HG03280 (cell line): ENCODE measurements around the gene GPR179.
A peak's percentile ranks its signal among the peaks of the same experiment; 100 is the strongest.

Experiments used
- ATAC-seq: cut with Tn5 transposase; IDR thresholded peaks from one replicate; pipeline ENCODE4 v1.9.1; 2021; ENCODE audit warnings: mild to moderate bottlenecking, moderate library complexity; ENCODE audit not compliant: unreplicated experiment

GPR179 gene

GRCh38 chr17:38343608-38344419 is at the start of gene GPR179:
Gene GPR179, minus strand, starts transcription at chr17:38343956. Its CDS starts 167 bp downstream, at chr17:38343789.
- no peak for ATAC-seq

- no peak for ATAC-seq
Observed at GRCh38 chr17:38379448-38379847, 35.7 kb upstream of the GPR179 start.

GRCh38 chr17:38369124-38369886 is 25.5 kb upstream of the GPR179 start:
- no peak for ATAC-seq

- ATAC-seq, result no peak
Observed at GRCh38 chr17:38364741-38365140, 21.0 kb upstream of the GPR179 start.

GRCh38 chr17:38363016-38363415 is 19.3 kb upstream of the GPR179 start:
- ATAC-seq, result no peak

GRCh38 chr17:38361694-38362465 is 18.1 kb upstream of the GPR179 start:
- no peak for ATAC-seq

GRCh38 chr17:38358586-38359513 is 15.1 kb upstream of the GPR179 start:
- no peak for ATAC-seq

GRCh38 chr17:38357486-38358123 is 13.8 kb upstream of the GPR179 start:
- ATAC-seq, result no peak

- no peak for ATAC-seq
Observed at GRCh38 chr17:38355251-38355650, 11.5 kb upstream of the GPR179 start.

GRCh38 chr17:38354466-38354865 is 10.7 kb upstream of the GPR179 start:
- ATAC-seq, result no peak

GRCh38 chr17:38353668-38354067 is 9.9 kb upstream of the GPR179 start:
- no peak for ATAC-seq

GRCh38 chr17:38353086-38353604 is 9.4 kb upstream of the GPR179 start:
- ATAC-seq, result no peak

- peak; percentile 11 for ATAC-seq
Observed at GRCh38 chr17:38352245-38353085, 8.7 kb upstream of the GPR179 start.

- peak; percentile 86 for ATAC-seq
Observed at GRCh38 chr17:38351412-38352222, 7.9 kb upstream of the GPR179 start, which contains the start of gene SOCS7. Gene SOCS7, plus strand, starts transcription at chr17:38351844. Its CDS starts 209 bp downstream, at chr17:38352053.

GRCh38 chr17:38350035-38350434 is 6.3 kb upstream of the GPR179 start:
- ATAC-seq, result no peak

GRCh38 chr17:38349097-38349730 is 5.5 kb upstream of the GPR179 start:
- ATAC-seq, result no peak

- no peak for ATAC-seq
Observed at GRCh38 chr17:38345743-38346142, 2.0 kb upstream of the GPR179 start.
